ENCODE data around the gene CATSPER2.
"Not testable (repeated sequence)": the region's sequence is repeated elsewhere in the genome, so short reads cannot be mapped to it uniquely, and the experiment has no call there.

CATSPER2 gene

GRCh38 chr15:43648649-43649429 lies at the start of gene CATSPER2:
CATSPER2 (minus strand) TSS chr15:43648844; CDS start chr15:43648061, 783 bp downstream.
- TF ChIP-seq JUND (IDR thresholded peaks at IDR 0.05; ENCODE audit: low read depth) = no peak
- no peak for DNase-seq (ENCODE audit: low read depth in 1 of 2, low spot score in 1 of 2)
- in situ Hi-C loops (cut with HindIII; ENCODE audit: low pct_unique_long_range_greater_than_20kb, low sequenced_read_pairs) = no loop called here

GRCh38 chr15:43693148-43694022 lies 44.7 kb upstream of the CATSPER2 start, which contains the start of gene CKMT1A:
CKMT1A (plus strand) TSS chr15:43693859; CDS start chr15:43694051, 192 bp downstream.
- in situ Hi-C loops (cut with HindIII; ENCODE audit: low pct_unique_long_range_greater_than_20kb, low sequenced_read_pairs) = not testable (repeated sequence)

GRCh38 chr15:43692679-43693078 lies 44.0 kb upstream of the CATSPER2 start:
- DNase-seq (ENCODE audit: low read depth in 1 of 2, low spot score in 1 of 2); in situ Hi-C loops (cut with HindIII; ENCODE audit: low pct_unique_long_range_greater_than_20kb, low sequenced_read_pairs): not testable (repeated sequence)

More at GRCh38 chr15:43693148-43694022, 44.7 kb upstream of the CATSPER2 start, which contains the start of gene CKMT1A:
- DNase-seq (ENCODE audit: low read depth in 1 of 2, low spot score in 1 of 2) = not testable (repeated sequence)

- DNase-seq (ENCODE audit: low read depth in 1 of 2, low spot score in 1 of 2); in situ Hi-C loops (cut with HindIII; ENCODE audit: low pct_unique_long_range_greater_than_20kb, low sequenced_read_pairs): not testable (repeated sequence)
Observed at GRCh38 chr15:43689604-43690301, 41.1 kb upstream of the CATSPER2 start.

GRCh38 chr15:43674175-43674574 lies 25.5 kb upstream of the CATSPER2 start:
- in situ Hi-C loops (cut with HindIII; ENCODE audit: low pct_unique_long_range_greater_than_20kb, low sequenced_read_pairs) = not testable (repeated sequence)

GRCh38 chr15:43666177-43666576 lies 17.5 kb upstream of the CATSPER2 start:
- in situ Hi-C loops (cut with HindIII; ENCODE audit: low pct_unique_long_range_greater_than_20kb, low sequenced_read_pairs); DNase-seq (ENCODE audit: low read depth in 1 of 2, low spot score in 1 of 2): not testable (repeated sequence)

More at GRCh38 chr15:43674175-43674574, 25.5 kb upstream of the CATSPER2 start:
- DNase-seq (ENCODE audit: low read depth in 1 of 2, low spot score in 1 of 2) = not testable (repeated sequence)

GRCh38 chr15:43663333-43663732 lies 14.7 kb upstream of the CATSPER2 start:
- DNase-seq (ENCODE audit: low read depth in 1 of 2, low spot score in 1 of 2); in situ Hi-C loops (cut with HindIII; ENCODE audit: low pct_unique_long_range_greater_than_20kb, low sequenced_read_pairs): not testable (repeated sequence)

- DNase-seq (ENCODE audit: low read depth in 1 of 2, low spot score in 1 of 2); in situ Hi-C loops (cut with HindIII; ENCODE audit: low pct_unique_long_range_greater_than_20kb, low sequenced_read_pairs): not testable (repeated sequence)
Observed at GRCh38 chr15:43662293-43662692, 13.6 kb upstream of the CATSPER2 start.

GRCh38 chr15:43659727-43660126 lies 11.1 kb upstream of the CATSPER2 start:
- DNase-seq (ENCODE audit: low read depth in 1 of 2, low spot score in 1 of 2); in situ Hi-C loops (cut with HindIII; ENCODE audit: low pct_unique_long_range_greater_than_20kb, low sequenced_read_pairs): not testable (repeated sequence)

GRCh38 chr15:43649430-43649926 lies 834 bp upstream of the CATSPER2 start:
- DNase-seq (ENCODE audit: low read depth in 1 of 2, low spot score in 1 of 2); in situ Hi-C loops (cut with HindIII; ENCODE audit: low pct_unique_long_range_greater_than_20kb, low sequenced_read_pairs): not testable (repeated sequence)

- DNase-seq (ENCODE audit: low read depth in 1 of 2, low spot score in 1 of 2); in situ Hi-C loops (cut with HindIII; ENCODE audit: low pct_unique_long_range_greater_than_20kb, low sequenced_read_pairs): not testable (repeated sequence)
Observed at GRCh38 chr15:43638464-43639204, 10.0 kb downstream of the CATSPER2 start.

GRCh38 chr15:43626937-43627336 lies 21.7 kb downstream of the CATSPER2 start:
- in situ Hi-C loops (cut with HindIII; ENCODE audit: low pct_unique_long_range_greater_than_20kb, low sequenced_read_pairs); DNase-seq (ENCODE audit: low read depth in 1 of 2, low spot score in 1 of 2): not testable (repeated sequence)
